ENCODE results near the gene C3orf80. TPM values are rescaled to one million over a fixed set of nuclear protein-coding genes. Genes with fewer than 3 reads are reported as not detected.

C3orf80 gene
- total and polyA plus RNA-seq, 2 donors (not counting 1 experiment from before 2014, with no cell fraction given) = 0.02 to 0.33 TPM

- Histone ChIP-seq H3K79me2 (ENCODE audit: control insufficient read depth, insufficient read depth, low read length) (no peaks in the 10 kb centered on the region), H3K4me3 (replicated peaks in 1 of 4; ENCODE audit: control extremely low read depth in 1 of 4, insufficient read depth in 1 of 4, low read depth in 3 of 4, low read length in 4 of 4) (no peak overlapping the region), H3K27me3 (ENCODE audit: control insufficient read depth, insufficient read depth, low read length) (no peaks in the 10 kb centered on the region), H2AFZ (ENCODE audit: low read length) (no peak overlapping the region), H4K20me1 (ENCODE audit: control insufficient read depth, extremely low read depth, insufficient read depth, low read length) (no peaks in the 10 kb centered on the region), H3K36me3 (ENCODE audit: control insufficient read depth, insufficient read depth, low read length) (no peaks in the 10 kb centered on the region), H3K4me1 (ENCODE audit: control insufficient read depth, extremely low read depth, insufficient read depth, low read length) (no peaks in the 10 kb centered on the region), H3K4me2 (ENCODE audit: extremely low read depth, insufficient read depth, low read length) (no peak overlapping the region), H3K9ac (ENCODE audit: insufficient read depth, low read length) (no peak overlapping the region), H3K9me3 (ENCODE audit: control insufficient read depth, insufficient read depth, low read depth, low read length) (no peaks in the 10 kb centered on the region), H3K27ac (ENCODE audit: insufficient read depth, low read length) (no peak overlapping the region)
- TF ChIP-seq CTCF (conservative IDR thresholded peaks at IDR 0.05 in 1 of 2, IDR thresholded peaks at IDR 0.05 in 1 of 2; ENCODE audit: low read depth in 1 of 2, low read length in 2 of 2) = no peak
- no peak for TF ChIP-seq EZH2 (IDR thresholded peaks at IDR 0.05; ENCODE audit: low read length, missing control alignments)
- DNase-seq (ENCODE audit: low read depth in 2 of 2) = peak in 1 of 2 donors; percentile 11
Measured at GRCh38 chr3:160179906-160180305, 45.3 kb upstream of the C3orf80 start.

- Histone ChIP-seq H3K36me3 (ENCODE audit: control insufficient read depth, insufficient read depth, low read length) (no peaks in the 10 kb centered on the region), H3K79me2 (ENCODE audit: control insufficient read depth, insufficient read depth, low read length) (no peaks in the 10 kb centered on the region), H2AFZ (ENCODE audit: low read length) (peak overlapping the region; percentile 6), H3K9me3 (ENCODE audit: control insufficient read depth, insufficient read depth, low read depth, low read length) (no peaks in the 10 kb centered on the region), H3K27ac (ENCODE audit: insufficient read depth, low read length) (no peak overlapping the region), H3K4me2 (ENCODE audit: extremely low read depth, insufficient read depth, low read length) (peak overlapping the region; percentile 51), H3K4me1 (ENCODE audit: control insufficient read depth, extremely low read depth, insufficient read depth, low read length) (no peaks in the 10 kb centered on the region), H3K27me3 (ENCODE audit: control insufficient read depth, insufficient read depth, low read length) (no peaks in the 10 kb centered on the region), H3K9ac (ENCODE audit: insufficient read depth, low read length) (no peak overlapping the region), H4K20me1 (ENCODE audit: control insufficient read depth, extremely low read depth, insufficient read depth, low read length) (no peaks in the 10 kb centered on the region), H3K4me3 (replicated peaks in 1 of 4; ENCODE audit: control extremely low read depth in 1 of 4, insufficient read depth in 1 of 4, low read depth in 3 of 4, low read length in 4 of 4) (peak overlapping the region in 1 of 4 experiments; percentile 4)
- DNase-seq (ENCODE audit: low read depth in 2 of 2) = peak; percentile 34 to 83
- TF ChIP-seq CTCF (conservative IDR thresholded peaks at IDR 0.05 in 1 of 2, IDR thresholded peaks at IDR 0.05 in 1 of 2; ENCODE audit: low read depth in 1 of 2, low read length in 2 of 2) = no peak
- TF ChIP-seq EZH2 (IDR thresholded peaks at IDR 0.05; ENCODE audit: low read length, missing control alignments) = no peak
Measured at GRCh38 chr3:160180581-160181216, 44.5 kb upstream of the C3orf80 start.

- no peak overlapping the region for H3K27ac ChIP-seq (ENCODE audit: insufficient read depth, low read length)
- no peak overlapping the region for H3K4me2 ChIP-seq (ENCODE audit: extremely low read depth, insufficient read depth, low read length)
- H3K36me3 ChIP-seq (ENCODE audit: control insufficient read depth, insufficient read depth, low read length) = no peaks in the 10 kb centered on the region
- H4K20me1 ChIP-seq (ENCODE audit: control insufficient read depth, extremely low read depth, insufficient read depth, low read length) = no peaks in the 10 kb centered on the region
- no peak overlapping the region for H3K9ac ChIP-seq (ENCODE audit: insufficient read depth, low read length)
- no peaks in the 10 kb centered on the region for H3K4me1 ChIP-seq (ENCODE audit: control insufficient read depth, extremely low read depth, insufficient read depth, low read length)
- H2AFZ ChIP-seq (ENCODE audit: low read length) = no peak overlapping the region
- H3K79me2 ChIP-seq (ENCODE audit: control insufficient read depth, insufficient read depth, low read length) = no peaks in the 10 kb centered on the region
- no peak for TF ChIP-seq EZH2 (IDR thresholded peaks at IDR 0.05; ENCODE audit: low read length, missing control alignments)
- TF ChIP-seq CTCF (conservative IDR thresholded peaks at IDR 0.05 in 1 of 2, IDR thresholded peaks at IDR 0.05 in 1 of 2; ENCODE audit: low read depth in 1 of 2, low read length in 2 of 2) = no peak
- peak in 1 of 2 donors; percentile 73 for DNase-seq (ENCODE audit: low read depth in 2 of 2)
- no peaks in the 10 kb centered on the region for H3K27me3 ChIP-seq (ENCODE audit: control insufficient read depth, insufficient read depth, low read length)
- no peak overlapping the region for H3K4me3 ChIP-seq (replicated peaks in 1 of 4; ENCODE audit: control extremely low read depth in 1 of 4, insufficient read depth in 1 of 4, low read depth in 3 of 4, low read length in 4 of 4)
- H3K9me3 ChIP-seq (ENCODE audit: control insufficient read depth, insufficient read depth, low read depth, low read length) = no peaks in the 10 kb centered on the region
Measured at GRCh38 chr3:160183345-160184076, 41.7 kb upstream of the C3orf80 start.

Measured in fibroblast of lung (primary cell).